ENCODE results near the gene C2orf49. TPM values are rescaled to one million over a fixed set of nuclear protein-coding genes. Genes with fewer than 3 reads are reported as not detected.

C2orf49 gene
- total RNA-seq, 1 experiment from 2014 or later = 17.2 TPM

- POLR2A ChIA-PET = no interaction called here
- intact Hi-C loops (cut with micrococcal nuclease) = no loop called here
Measured at GRCh38 chr2:105313877-105314276, 23.5 kb upstream of the C2orf49 start.

More at GRCh38 chr2:105313877-105314276, 23.5 kb upstream of the C2orf49 start:
- H2AFZ ChIP-seq (ENCODE audit: low read depth, low read length, poor library complexity, severe bottlenecking) = no peak overlapping the region
- H3K4me3 ChIP-seq (replicated peaks in 1 of 2; ENCODE audit: low read depth in 1 of 2, low read length in 2 of 2) = no peak overlapping the region
- BruUV-seq (replicated peaks) = no TSS peak
- ATAC-seq (no peak), DNase-seq (ENCODE audit: low read depth, low spot score) (no peak)
- no peaks in the 10 kb centered on the region for H3K9me3 ChIP-seq (ENCODE audit: control insufficient read depth in 1 of 2, insufficient read depth in 1 of 2, low read depth in 1 of 2, low read length in 2 of 2)
- no peaks in the 10 kb centered on the region for H3K4me1 ChIP-seq (ENCODE audit: control insufficient read depth in 1 of 2, insufficient read depth in 2 of 2, low read length in 2 of 2)
- no peaks in the 10 kb centered on the region for H3K27me3 ChIP-seq (ENCODE audit: insufficient read depth, low read length)
- no peak overlapping the region for H3K27ac ChIP-seq (ENCODE audit: low read depth, low read length)
- TF ChIP-seq MAX (IDR thresholded peaks at IDR 0.05) (no peak), POLR2A (IDR thresholded peaks at IDR 0.05; ENCODE audit: borderline replicate concordance, extremely low read depth, insufficient read depth, insufficient read length) (no peak), RAD21 (IDR thresholded peaks at IDR 0.05; ENCODE audit: low read depth) (no peak), EZH2phosphoT487 (IDR thresholded peaks at IDR 0.05; ENCODE audit: borderline replicate concordance) (no peak), YY1 (IDR thresholded peaks at IDR 0.05; ENCODE audit: extremely low read depth, insufficient replicate concordance, low read depth, low read length) (no peak), SIN3A (IDR thresholded peaks at IDR 0.05; ENCODE audit: low read depth) (no peak), EZH2 (IDR thresholded peaks at IDR 0.05) (no peak), CEBPB (IDR thresholded peaks at IDR 0.05; ENCODE audit: low read depth) (no peak), CTCF (IDR thresholded peaks at IDR 0.05 in 2 of 3, conservative IDR thresholded peaks at IDR 0.05 in 1 of 3; ENCODE audit: borderline replicate concordance in 1 of 3, insufficient read depth in 1 of 3, low read depth in 2 of 3, low read length in 2 of 3) (no peak)
- ChIA-PET RAD21 (ENCODE audit: low non-redundant PET in 1 of 2, low total read pairs in 2 of 2, uncharacterized antibody in 2 of 2, unreplicated experiment in 2 of 2) (no interaction called here), CTCF (no interaction called here)
- H3K36me3 ChIP-seq (ENCODE audit: control insufficient read depth in 1 of 2, insufficient read depth in 2 of 2, low read length in 2 of 2) = no peaks in the 10 kb centered on the region
- no peak overlapping the region for H3K4me2 ChIP-seq (ENCODE audit: low read length)
- no peak overlapping the region for H3K9ac ChIP-seq (ENCODE audit: low read length)
- no peaks in the 10 kb centered on the region for H3K9me2 ChIP-seq (ENCODE audit: insufficient read depth)
- peaks cover 78% of the 10 kb centered on the region for H3K79me2 ChIP-seq (ENCODE audit: insufficient read depth, low read length)
- 0 out of 2 replicates have a peak, but pooled peaks cover 3% of the 10 kb centered on the region for H4K20me1 ChIP-seq (ENCODE audit: insufficient read depth)
